Trophoblast cell (in vitro differentiated cells and primary cell): ENCODE measurements around the gene CNKSR3.

Experiments used
- DNase-seq, 2 donors: peaks; one replicate each; pipeline ENCODE4 v3.0.0-alpha.2; 2016
- H2AFZ ChIP-seq: 2 replicates; pipeline ENCODE4 v1.6.1; 2013; ENCODE audit warnings: low read length, moderate library complexity, mild to moderate bottlenecking; ENCODE audit not compliant: insufficient read depth, poor library complexity
- H2AK5ac ChIP-seq: 2 replicates; pipeline ENCODE4 v1.6.1; 2013; ENCODE audit warnings: mild to moderate bottlenecking, low read length
- H2BK120ac ChIP-seq: 2 replicates; pipeline ENCODE4 v1.6.1; 2013; ENCODE audit warnings: low read length, mild to moderate bottlenecking, moderate library complexity; ENCODE audit not compliant: insufficient read depth, poor library complexity
- H2BK12ac ChIP-seq: 2 replicates; pipeline ENCODE4 v1.6.1; 2013; ENCODE audit warnings: mild to moderate bottlenecking, low read length, moderate library complexity
- H2BK5ac ChIP-seq: 2 replicates; pipeline ENCODE4 v1.6.1; 2013; ENCODE audit warnings: low read length, low read depth, moderate library complexity, mild to moderate bottlenecking; ENCODE audit not compliant: poor library complexity
- H3K14ac ChIP-seq: 2 replicates; pipeline ENCODE4 v1.6.1; 2013; ENCODE audit warnings: mild to moderate bottlenecking, low read length
- H3K18ac ChIP-seq: 2 replicates; pipeline ENCODE4 v1.6.1; 2013; ENCODE audit warnings: mild to moderate bottlenecking, low read length
- H3K23ac ChIP-seq: 2 replicates; pipeline ENCODE4 v1.6.1; 2013; ENCODE audit warnings: low read length
- H3K27ac ChIP-seq: 2 replicates; pipeline ENCODE4 v1.5.1; 2013; ENCODE audit warnings: low read depth, mild to moderate bottlenecking, inconsistent platforms, low read length, moderate library complexity
- H3K27me3 ChIP-seq: 2 replicates; pipeline ENCODE4 v1.6.1; 2013; ENCODE audit warnings: inconsistent platforms, mild to moderate bottlenecking, low read length, moderate library complexity; ENCODE audit not compliant: insufficient read depth
- H3K36me3 ChIP-seq, 2 experiments: 1 replicate in 1 of 2; 2 replicates in 1 of 2; pipeline ENCODE4 v1.6.1; 2013; ENCODE audit warnings: low read length in 2 of 2, mild to moderate bottlenecking in 2 of 2, moderate library complexity in 1 of 2; ENCODE audit not compliant: insufficient read depth in 2 of 2, control insufficient read depth in 1 of 2
- H3K4ac ChIP-seq: 2 replicates; pipeline ENCODE4 v1.6.1; 2013; ENCODE audit warnings: low read depth, mild to moderate bottlenecking, low read length, moderate library complexity
- H3K4me1 ChIP-seq, 2 experiments: 1 replicate in 1 of 2; 2 replicates in 1 of 2; pipeline ENCODE4 v1.6.1; 2013; ENCODE audit warnings: low read length in 2 of 2, mild to moderate bottlenecking in 2 of 2, moderate library complexity in 1 of 2; ENCODE audit not compliant: insufficient read depth in 2 of 2, control insufficient read depth in 1 of 2
- H3K4me2 ChIP-seq: 2 replicates; pipeline ENCODE4 v1.6.1; 2013; ENCODE audit warnings: inconsistent platforms, mild to moderate bottlenecking, low read length, moderate library complexity
- H3K4me3 ChIP-seq: 2 replicates; pipeline ENCODE4 v1.5.1; 2013; ENCODE audit warnings: mild to moderate bottlenecking, low read depth, low read length, inconsistent platforms
- H3K79me1 ChIP-seq: one replicate; pipeline ENCODE4 v1.6.1; 2013; ENCODE audit warnings: low read length
- H3K79me2 ChIP-seq: 2 replicates; pipeline ENCODE4 v1.6.1; 2013; ENCODE audit warnings: low read length, mild to moderate bottlenecking; ENCODE audit not compliant: control insufficient read depth, insufficient read depth, poor library complexity
- H3K9ac ChIP-seq: 2 replicates; pipeline ENCODE4 v1.6.1; 2013; ENCODE audit warnings: mild to moderate bottlenecking, low read length
- H3K9me3 ChIP-seq: 2 replicates; pipeline ENCODE4 v1.6.1; 2013; ENCODE audit warnings: low read depth, mild to moderate bottlenecking, control low read depth, inconsistent platforms, low read length; ENCODE audit not compliant: insufficient read depth
- H4K12ac ChIP-seq: 2 replicates; pipeline ENCODE4 v1.6.1; 2013; ENCODE audit warnings: low read depth, mild to moderate bottlenecking, low read length, moderate library complexity
- H4K8ac ChIP-seq: 2 replicates; pipeline ENCODE4 v1.6.1; 2013; ENCODE audit warnings: low read depth, mild to moderate bottlenecking, low read length, moderate library complexity
- H4K91ac ChIP-seq: one replicate; pipeline ENCODE4 v1.6.1; 2013; ENCODE audit warnings: low read depth, mild to moderate bottlenecking, low read length, moderate library complexity
- WGBS: extraction: QIAGEN DNeasy Blood & Tissue Kit; methylation state at CpG from one replicate; pipeline ENCODE4 v1.1.7; 2013; ENCODE audit warnings: missing lambda C conversion rate; ENCODE audit not compliant: insufficient read length, insufficient coverage; ENCODE audit errors: extremely low coverage; 5-methylcytosine and 5-hydroxymethylcytosine counted together

Gene CNKSR3

GRCh38 chr6:154484942-154485341 is 25.5 kb downstream of the CNKSR3 start:
- H3K36me3 ChIP-seq = no peaks in the 10 kb centered on the region
- H3K4me2 ChIP-seq = no peak overlapping the region
- no peak overlapping the region for H3K4me3 ChIP-seq
- peaks cover 3 to 6% of the 10 kb centered on the region in 2 experiments for H3K4me1 ChIP-seq
- no peak overlapping the region for H4K12ac ChIP-seq
- H2BK12ac ChIP-seq = no peak overlapping the region
- no peak overlapping the region for H2AK5ac ChIP-seq
- H3K27ac ChIP-seq = no peak overlapping the region
- no peak overlapping the region for H3K14ac ChIP-seq
- DNase-seq = no peak
- H3K79me1 ChIP-seq = no peaks in the 10 kb centered on the region
- no peak overlapping the region for H3K23ac ChIP-seq
- no peaks in the 10 kb centered on the region for H3K79me2 ChIP-seq
- no peak overlapping the region for H4K91ac ChIP-seq
- no peak overlapping the region for H3K9ac ChIP-seq
- H3K27me3 ChIP-seq = no peaks in the 10 kb centered on the region
- H2BK120ac ChIP-seq = no peak overlapping the region
- no peak overlapping the region for H2BK5ac ChIP-seq
- no peak overlapping the region for H4K8ac ChIP-seq
- no peak overlapping the region for H2AFZ ChIP-seq
- H3K9me3 ChIP-seq = no peaks in the 10 kb centered on the region
- H3K18ac ChIP-seq = no peak overlapping the region
- H3K4ac ChIP-seq = no peak overlapping the region

DNA sequence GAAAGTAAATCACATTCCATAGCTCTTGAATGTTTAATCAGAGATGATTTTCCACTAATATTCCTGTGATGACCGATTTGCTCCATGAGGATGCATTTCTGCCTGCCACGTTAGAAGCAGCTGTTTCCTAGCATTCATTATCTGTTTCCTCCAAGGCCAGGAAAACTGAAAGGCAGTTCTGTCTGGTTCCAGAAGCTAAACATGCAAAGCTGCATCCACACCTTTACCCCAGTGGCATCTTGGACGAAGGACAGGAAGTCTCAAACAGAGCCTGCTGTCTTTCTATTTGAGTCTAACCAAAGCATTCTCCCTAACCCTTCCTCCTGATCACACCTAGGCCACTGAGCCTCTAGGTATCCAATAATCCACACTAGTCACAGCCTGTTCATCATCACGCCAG is 27.6 kb downstream of the CNKSR3 start:
- no peak overlapping the region for H3K4me2 ChIP-seq
- no peak overlapping the region for H3K14ac ChIP-seq
- no peak overlapping the region for H3K23ac ChIP-seq
- no peaks in the 10 kb centered on the region for H3K79me2 ChIP-seq
- no peak overlapping the region for H4K8ac ChIP-seq
- H3K4ac ChIP-seq = no peak overlapping the region
- H2BK5ac ChIP-seq = no peak overlapping the region
- no peaks in the 10 kb centered on the region for H3K79me1 ChIP-seq
- H3K9ac ChIP-seq = no peak overlapping the region
- H3K27me3 ChIP-seq = no peaks in the 10 kb centered on the region
- H2BK12ac ChIP-seq = no peak overlapping the region
- H3K36me3 ChIP-seq = no peaks in the 10 kb centered on the region
- no peak overlapping the region for H4K91ac ChIP-seq
- H2AFZ ChIP-seq = no peak overlapping the region
- H3K4me3 ChIP-seq = no peak overlapping the region
- H3K18ac ChIP-seq = no peak overlapping the region
- no peak for DNase-seq
- H3K9me3 ChIP-seq = no peaks in the 10 kb centered on the region
- no peak overlapping the region for H2BK120ac ChIP-seq
- no peak overlapping the region for H2AK5ac ChIP-seq
- no CpG with 5 or more reads among the region's 4 CpGs for WGBS
- no peak overlapping the region for H3K27ac ChIP-seq
- H4K12ac ChIP-seq = no peak overlapping the region
- H3K4me1 ChIP-seq = peaks cover 6 to 11% of the 10 kb centered on the region in 2 experiments

DNA sequence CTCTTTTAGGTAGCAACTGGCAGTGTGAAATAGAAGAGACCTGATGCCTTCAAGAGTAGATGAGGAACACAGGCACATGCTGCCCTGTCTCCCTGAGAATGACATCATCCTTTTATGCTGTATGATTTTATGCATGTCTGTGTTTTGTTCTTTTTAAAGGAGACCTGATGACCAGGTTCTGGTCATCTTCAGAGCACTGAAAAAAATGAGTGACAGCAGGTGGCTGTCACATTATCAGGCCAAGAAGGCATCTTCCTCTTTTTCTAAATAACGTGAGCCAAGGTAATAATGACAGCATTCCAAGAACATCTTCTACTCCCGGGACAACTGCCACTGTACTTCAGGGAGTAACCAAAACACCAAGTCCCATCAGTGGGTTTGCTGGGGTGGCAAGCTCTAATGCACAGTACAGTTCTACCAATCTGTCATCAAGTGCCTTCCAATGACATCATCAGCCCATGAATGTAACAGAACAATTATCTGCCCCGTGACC is 28.9 kb downstream of the CNKSR3 start:
- no CpG with 5 or more reads among the region's 3 CpGs for WGBS
- H2AFZ ChIP-seq = no peak overlapping the region
- H3K4ac ChIP-seq = no peak overlapping the region
- no peak overlapping the region for H2BK120ac ChIP-seq
- no peak for DNase-seq
- H3K27ac ChIP-seq = no peak overlapping the region
- no peak overlapping the region for H3K23ac ChIP-seq
- no peak overlapping the region for H3K4me2 ChIP-seq
- no peak overlapping the region for H3K9ac ChIP-seq
- H4K8ac ChIP-seq = no peak overlapping the region
- no peaks in the 10 kb centered on the region for H3K79me1 ChIP-seq
- no peak overlapping the region for H3K18ac ChIP-seq
- no peak overlapping the region for H3K4me3 ChIP-seq
- H3K9me3 ChIP-seq = no peaks in the 10 kb centered on the region
- H3K4me1 ChIP-seq = peaks cover 6 to 11% of the 10 kb centered on the region in 2 experiments
- no peak overlapping the region for H2BK5ac ChIP-seq
- H3K79me2 ChIP-seq = no peaks in the 10 kb centered on the region
- no peak overlapping the region for H2BK12ac ChIP-seq
- H4K91ac ChIP-seq = no peak overlapping the region
- no peaks in the 10 kb centered on the region for H3K27me3 ChIP-seq
- no peak overlapping the region for H2AK5ac ChIP-seq
- no peak overlapping the region for H3K14ac ChIP-seq
- H4K12ac ChIP-seq = no peak overlapping the region
- H3K36me3 ChIP-seq = no peaks in the 10 kb centered on the region

GRCh38 chr6:154479771-154480639 is 30.5 kb downstream of the CNKSR3 start:
- Histone ChIP-seq H3K36me3 (no peaks in the 10 kb centered on the region), H4K8ac (no peak overlapping the region), H3K23ac (no peak overlapping the region), H3K79me1 (no peaks in the 10 kb centered on the region), H3K9ac (no peak overlapping the region), H3K4ac (no peak overlapping the region), H3K27ac (no peak overlapping the region), H3K4me2 (no peak overlapping the region), H3K79me2 (no peaks in the 10 kb centered on the region), H2AK5ac (no peak overlapping the region), H4K12ac (no peak overlapping the region), H3K18ac (no peak overlapping the region), H3K14ac (no peak overlapping the region), H3K4me1 (peaks cover 11 to 17% of the 10 kb centered on the region in 2 experiments), H4K91ac (no peak overlapping the region), H2AFZ (no peak overlapping the region), H2BK5ac (no peak overlapping the region), H2BK12ac (no peak overlapping the region), H3K9me3 (no peaks in the 10 kb centered on the region), H2BK120ac (no peak overlapping the region), H3K27me3 (no peaks in the 10 kb centered on the region), H3K4me3 (no peak overlapping the region)
- no CpG with 5 or more reads among the region's 12 CpGs for WGBS
- DNase-seq = no peak
